Subcutaneous abdominal adipose tissue (tissue), 5 donors: ENCODE measurements around the gene CTTNBP2.

Experiments used
- H3K27ac ChIP-seq: one replicate; pipeline ENCODE4 v1.7.0; 2013; ENCODE audit warnings: low read depth, mild to moderate bottlenecking, inconsistent platforms, low read length, moderate library complexity
- H3K27me3 ChIP-seq, 5 donors: one replicate each; pipeline ENCODE4 v1.7.0; 2013; ENCODE audit warnings: low read length in 5 of 5, inconsistent platforms in 1 of 5; ENCODE audit not compliant: control insufficient read depth in 5 of 5, insufficient read depth in 4 of 5
- H3K36me3 ChIP-seq, 5 donors: one replicate each; pipeline ENCODE4 v1.7.0; 2013; ENCODE audit warnings: low read length in 5 of 5; ENCODE audit not compliant: control insufficient read depth in 5 of 5, insufficient read depth in 5 of 5
- H3K4me1 ChIP-seq, 5 donors: one replicate each; pipeline ENCODE4 v1.7.0; 2013; ENCODE audit warnings: low read length in 5 of 5, mild to moderate bottlenecking in 3 of 5, moderate library complexity in 1 of 5; ENCODE audit not compliant: control insufficient read depth in 5 of 5, insufficient read depth in 5 of 5
- H3K4me3 ChIP-seq, 5 donors: one replicate each; pipeline ENCODE4 v1.7.0; 2013; ENCODE audit warnings: low read length in 5 of 5, low read depth in 1 of 5
- H3K9ac ChIP-seq, 5 donors: one replicate each; pipeline ENCODE4 v1.7.0; 2013; ENCODE audit warnings: low read length in 5 of 5, mild to moderate bottlenecking in 4 of 5, moderate library complexity in 3 of 5
- H3K9me3 ChIP-seq, 5 donors: one replicate each; pipeline ENCODE4 v1.7.0; 2013; ENCODE audit warnings: low read length in 5 of 5; ENCODE audit not compliant: control insufficient read depth in 5 of 5
- donor health status: healthy.
- donor health status: healthy.
- donor health status: healthy.
- donor health status: healthy.
- donor health status: healthy.

Gene CTTNBP2

DNA sequence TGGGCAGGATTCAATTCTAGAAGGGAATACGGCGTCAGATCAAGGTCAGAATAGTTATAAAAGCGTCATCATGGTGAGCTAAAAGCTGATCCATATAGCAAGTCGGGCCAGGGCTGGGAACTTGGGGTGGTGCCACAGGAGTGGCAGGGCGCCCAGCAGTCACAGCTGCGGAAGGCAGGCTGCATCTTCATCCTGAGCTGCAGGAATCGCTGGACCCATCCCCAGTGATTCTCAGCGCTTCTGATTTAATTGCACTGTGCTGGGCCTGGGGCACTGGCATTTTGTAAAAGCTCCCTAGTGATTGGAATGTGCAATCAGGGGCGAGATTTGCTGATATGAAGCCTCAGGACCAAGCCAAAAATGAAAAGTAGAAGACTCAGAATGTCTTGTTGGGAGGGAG is 135.3 kb downstream of the CTTNBP2 start:
- Histone ChIP-seq H3K4me3 (no peak overlapping the region), H3K27ac (no peak overlapping the region), H3K27me3 (no peaks in the 10 kb centered on the region), H3K9me3 (no peaks in the 10 kb centered on the region), H3K4me1 (no peaks in the 10 kb centered on the region), H3K36me3 (peaks cover 9 to 32% (median 27%) of the 10 kb centered on the region in 5 donors), H3K9ac (no peak overlapping the region)

DNA sequence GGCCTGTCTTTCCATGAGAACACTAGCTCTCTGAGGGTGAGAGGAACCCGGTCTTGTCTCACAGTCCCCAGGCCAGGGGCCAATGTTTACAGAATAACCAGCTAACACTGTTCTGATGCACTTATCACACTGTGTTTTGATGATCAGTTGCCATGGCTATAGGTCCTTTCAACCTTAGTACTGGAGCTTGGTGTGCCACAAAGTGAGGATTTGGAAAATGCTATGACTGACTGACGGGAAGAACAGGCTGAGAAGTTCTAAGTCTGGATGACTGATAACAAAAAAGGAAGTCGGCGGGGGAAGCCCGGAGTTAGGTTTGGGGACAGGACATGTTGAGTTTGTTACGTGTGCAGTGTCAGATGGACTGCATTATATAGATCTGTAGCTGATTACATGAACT is 141.8 kb downstream of the CTTNBP2 start:
- Histone ChIP-seq H3K27ac (no peak overlapping the region), H3K36me3 (peaks cover 3 to 23% (median 17%) of the 10 kb centered on the region in 5 donors), H3K9ac (no peak overlapping the region)

GRCh38 chr7:117730390-117730789 is 142.9 kb downstream of the CTTNBP2 start:
- Histone ChIP-seq H3K4me1 (peaks cover 0 to 32% (median 20%) of the 10 kb centered on the region in 5 donors), H3K9ac (peak overlapping the region in 1 of 5 donors; percentile 17), H3K36me3 (peaks cover 3 to 23% (median 14%) of the 10 kb centered on the region in 5 donors), H3K4me3 (no peak overlapping the region), H3K27me3 (no peaks in the 10 kb centered on the region), H3K9me3 (no peaks in the 10 kb centered on the region), H3K27ac (peak overlapping the region; percentile 48)

More for the DNA sequence above, 141.8 kb downstream of the CTTNBP2 start:
- H3K27me3 ChIP-seq = no peaks in the 10 kb centered on the region
- H3K9me3 ChIP-seq = no peaks in the 10 kb centered on the region
- H3K4me3 ChIP-seq = no peak overlapping the region
- peaks cover 0 to 32% (median 20%) of the 10 kb centered on the region in 5 donors for H3K4me1 ChIP-seq

GRCh38 chr7:117728890-117729624 is 144.2 kb downstream of the CTTNBP2 start:
- Histone ChIP-seq H3K27me3 (no peaks in the 10 kb centered on the region), H3K4me3 (no peak overlapping the region), H3K4me1 (peaks cover 0 to 32% (median 20%) of the 10 kb centered on the region in 5 donors), H3K36me3 (peaks cover 2 to 22% (median 14%) of the 10 kb centered on the region in 5 donors), H3K9ac (no peak overlapping the region), H3K9me3 (no peaks in the 10 kb centered on the region), H3K27ac (no peak overlapping the region)

DNA sequence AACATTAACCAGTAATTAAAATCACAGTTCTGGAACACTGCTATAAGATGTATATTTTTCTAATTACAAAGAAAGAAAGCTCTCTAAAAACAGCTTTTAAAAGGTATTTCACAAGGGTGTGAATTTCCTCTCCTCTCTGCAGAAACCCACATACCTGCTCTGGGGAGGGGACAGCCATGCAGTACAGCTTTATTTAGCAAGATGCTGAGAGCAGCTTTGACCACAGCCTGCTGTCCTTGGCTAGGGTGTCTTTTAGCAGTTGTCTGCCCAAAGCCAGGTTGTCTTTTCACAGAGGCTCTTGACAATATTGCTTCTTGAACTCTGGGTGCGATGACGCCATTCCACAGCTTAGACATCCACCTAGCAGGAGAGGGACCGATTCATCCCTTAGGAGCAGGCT is 148.3 kb downstream of the CTTNBP2 start:
- H3K27ac ChIP-seq = no peak overlapping the region
- no peaks in the 10 kb centered on the region for H3K9me3 ChIP-seq
- peaks cover 3 to 18% (median 13%) of the 10 kb centered on the region in 5 donors for H3K36me3 ChIP-seq
- H3K9ac ChIP-seq = no peak overlapping the region
- H3K4me1 ChIP-seq = peaks cover 0 to 16% (median 14%) of the 10 kb centered on the region in 5 donors
- no peaks in the 10 kb centered on the region for H3K27me3 ChIP-seq
- H3K4me3 ChIP-seq = no peak overlapping the region

DNA sequence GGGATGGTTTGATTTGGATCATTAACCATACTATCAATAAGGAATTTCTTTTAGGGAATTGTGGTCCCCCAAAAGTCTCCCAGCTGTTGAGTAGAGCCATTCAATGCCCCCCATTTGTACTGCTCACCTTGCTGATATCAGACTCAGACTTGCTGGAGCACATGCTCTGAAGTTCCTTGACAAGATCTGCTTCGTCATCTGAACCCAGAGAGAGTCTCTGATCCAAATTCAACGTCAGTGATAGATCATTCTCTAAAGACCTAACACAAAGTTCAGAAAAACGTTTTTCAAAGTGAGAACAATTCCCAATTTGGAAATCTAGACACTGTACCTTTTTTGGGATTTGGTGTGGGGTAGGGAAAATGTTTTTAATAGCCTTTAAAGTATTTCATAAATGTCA is 153.9 kb downstream of the CTTNBP2 start:
- Histone ChIP-seq H3K9ac (no peak overlapping the region), H3K27ac (no peak overlapping the region), H3K36me3 (peaks cover 3 to 18% (median 13%) of the 10 kb centered on the region in 5 donors), H3K27me3 (no peaks in the 10 kb centered on the region), H3K9me3 (no peaks in the 10 kb centered on the region), H3K4me3 (no peak overlapping the region), H3K4me1 (peaks cover 0 to 3% (median 0%) of the 10 kb centered on the region in 5 donors)

GRCh38 chr7:117718116-117718835 is 155.0 kb downstream of the CTTNBP2 start:
- no peak overlapping the region for H3K27ac ChIP-seq
- peaks cover 0 to 16% (median 8%) of the 10 kb centered on the region in 5 donors for H3K36me3 ChIP-seq
- no peaks in the 10 kb centered on the region for H3K27me3 ChIP-seq
- H3K9me3 ChIP-seq = no peaks in the 10 kb centered on the region
- peaks cover 0 to 3% (median 0%) of the 10 kb centered on the region in 5 donors for H3K4me1 ChIP-seq
- no peak overlapping the region for H3K4me3 ChIP-seq
- no peak overlapping the region for H3K9ac ChIP-seq

- peaks cover 0 to 3% (median 0%) of the 10 kb centered on the region in 5 donors for H3K4me1 ChIP-seq
- no peak overlapping the region for H3K27ac ChIP-seq
- H3K9ac ChIP-seq = no peak overlapping the region
- no peaks in the 10 kb centered on the region for H3K27me3 ChIP-seq
- H3K36me3 ChIP-seq = peaks cover 0 to 16% (median 8%) of the 10 kb centered on the region in 5 donors
- H3K9me3 ChIP-seq = no peaks in the 10 kb centered on the region
- no peak overlapping the region for H3K4me3 ChIP-seq
Observed at GRCh38 chr7:117717357-117717756, 155.9 kb downstream of the CTTNBP2 start.

DNA sequence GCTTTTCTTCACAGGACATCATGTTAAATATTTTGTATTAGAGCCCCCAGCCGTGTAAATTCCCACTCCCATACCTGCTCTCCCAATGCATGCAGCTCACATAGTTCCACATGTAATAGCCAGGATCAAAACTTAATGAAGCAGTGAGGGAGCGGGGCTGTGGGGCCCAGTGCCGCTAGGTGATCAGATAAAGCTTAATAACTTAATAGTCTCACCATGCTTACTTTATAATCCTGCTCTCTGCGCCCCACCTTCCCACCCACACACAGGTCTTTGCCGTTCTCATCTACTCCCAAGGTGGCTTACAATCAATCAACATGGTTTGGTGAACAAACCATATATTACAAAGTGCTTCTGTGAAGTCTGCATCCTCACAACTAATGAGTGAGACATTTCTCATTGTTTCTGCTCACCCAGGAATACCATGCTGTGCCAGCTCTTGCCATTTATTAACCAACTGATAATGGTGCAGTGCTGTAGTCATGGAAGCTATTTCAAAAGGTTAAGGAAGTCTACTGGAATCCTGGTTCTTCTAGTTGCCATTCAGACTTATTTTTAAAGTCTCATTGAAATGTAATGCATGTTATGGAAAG is 156.4 kb downstream of the CTTNBP2 start:
- H3K27me3 ChIP-seq = no peaks in the 10 kb centered on the region
- H3K27ac ChIP-seq = no peak overlapping the region
- no peak overlapping the region for H3K4me3 ChIP-seq
- H3K4me1 ChIP-seq = peaks cover 0 to 3% (median 0%) of the 10 kb centered on the region in 5 donors
- H3K9ac ChIP-seq = no peak overlapping the region
- no peaks in the 10 kb centered on the region for H3K9me3 ChIP-seq
- H3K36me3 ChIP-seq = peaks cover 5 to 16% (median 8%) of the 10 kb centered on the region in 5 donors
